ENCODE results near the gene CREBBP. TPM values are rescaled to one million over a fixed set of nuclear protein-coding genes. Genes with fewer than 3 reads are reported as not detected.

The CREBBP gene
- total RNA-seq, 4 donors from 2014 or later: 76.3 to 152 (median 105) TPM

DNA sequence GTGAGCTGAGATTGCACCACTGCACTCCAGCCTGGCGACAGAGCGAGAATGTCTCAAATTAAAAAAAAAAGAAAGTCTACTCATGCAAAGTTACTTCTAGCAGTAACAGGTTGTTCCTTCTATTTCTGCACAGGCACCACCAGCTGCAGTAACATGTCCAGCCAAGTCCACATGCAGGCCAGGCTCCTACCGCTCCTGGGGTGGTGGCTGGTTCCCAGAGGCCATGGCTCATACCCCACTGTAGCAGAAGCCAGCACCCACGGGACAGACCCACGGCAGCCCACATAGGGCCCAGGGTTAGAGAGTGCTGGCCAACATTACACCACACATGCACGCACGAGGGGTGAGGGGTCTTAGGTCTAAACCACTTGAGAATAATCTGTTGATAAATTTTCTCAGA is 136.5 kb downstream of the CREBBP start:
- no peak overlapping the region for H3K27ac ChIP-seq
- no peak overlapping the region for H3K4me3 ChIP-seq
- H3K4me1 ChIP-seq: no peaks in the 10 kb centered on the region
- DNase-seq (ENCODE audit: low spot score in 2 of 2): no peak
- no peaks in the 10 kb centered on the region for H3K27me3 ChIP-seq
- H3K9me3 ChIP-seq: no peaks in the 10 kb centered on the region
- 94% methylated on average over 7 of the region's 7 CpGs for WGBS
- TF ChIP-seq POLR2AphosphoS5 (IDR thresholded peaks at IDR 0.05) (no peak), POLR2A (IDR thresholded peaks at IDR 0.05) (no peak), EP300 (IDR thresholded peaks at IDR 0.05) (no peak)
- TF ChIP-seq, protein P1, sequence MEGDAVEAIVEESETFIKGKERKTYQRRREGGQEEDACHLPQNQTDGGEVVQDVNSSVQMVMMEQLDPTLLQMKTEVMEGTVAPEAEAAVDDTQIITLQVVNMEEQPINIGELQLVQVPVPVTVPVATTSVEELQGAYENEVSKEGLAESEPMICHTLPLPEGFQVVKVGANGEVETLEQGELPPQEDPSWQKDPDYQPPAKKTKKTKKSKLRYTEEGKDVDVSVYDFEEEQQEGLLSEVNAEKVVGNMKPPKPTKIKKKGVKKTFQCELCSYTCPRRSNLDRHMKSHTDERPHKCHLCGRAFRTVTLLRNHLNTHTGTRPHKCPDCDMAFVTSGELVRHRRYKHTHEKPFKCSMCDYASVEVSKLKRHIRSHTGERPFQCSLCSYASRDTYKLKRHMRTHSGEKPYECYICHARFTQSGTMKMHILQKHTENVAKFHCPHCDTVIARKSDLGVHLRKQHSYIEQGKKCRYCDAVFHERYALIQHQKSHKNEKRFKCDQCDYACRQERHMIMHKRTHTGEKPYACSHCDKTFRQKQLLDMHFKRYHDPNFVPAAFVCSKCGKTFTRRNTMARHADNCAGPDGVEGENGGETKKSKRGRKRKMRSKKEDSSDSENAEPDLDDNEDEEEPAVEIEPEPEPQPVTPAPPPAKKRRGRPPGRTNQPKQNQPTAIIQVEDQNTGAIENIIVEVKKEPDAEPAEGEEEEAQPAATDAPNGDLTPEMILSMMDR (IDR thresholded peaks at IDR 0.05): no peak
- H3K36me3 ChIP-seq: peaks cover 98% of the 10 kb centered on the region

DNA sequence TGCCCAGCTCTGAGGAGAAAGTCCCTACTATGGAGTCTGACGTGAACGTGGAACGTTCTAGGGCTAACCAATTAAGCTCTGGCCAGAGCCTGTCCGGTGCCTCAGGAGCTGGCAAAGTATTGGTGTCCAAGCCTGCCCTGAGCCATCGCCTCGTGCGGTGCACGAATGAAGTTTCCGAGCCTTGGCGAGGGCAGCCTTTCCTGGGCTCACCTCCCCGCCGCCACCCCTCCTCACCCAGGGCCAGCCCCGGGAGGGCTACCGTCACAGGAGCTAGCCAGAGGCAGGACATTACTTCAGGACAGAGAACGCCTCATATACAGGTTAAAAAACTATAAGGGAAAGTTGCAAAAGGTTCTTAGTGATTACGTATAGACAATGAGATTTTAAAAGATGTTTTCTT is 139.6 kb downstream of the CREBBP start:
- WGBS: 91% methylated on average over 8 of the region's 16 CpGs
- H3K27ac ChIP-seq: no peak overlapping the region
- no peaks in the 10 kb centered on the region for H3K27me3 ChIP-seq
- no peak for DNase-seq (ENCODE audit: low spot score in 2 of 2)
- no peaks in the 10 kb centered on the region for H3K4me1 ChIP-seq
- peaks cover 98% of the 10 kb centered on the region for H3K36me3 ChIP-seq
- H3K9me3 ChIP-seq: no peaks in the 10 kb centered on the region
- no peak overlapping the region for H3K4me3 ChIP-seq
- no peak for TF ChIP-seq POLR2A (IDR thresholded peaks at IDR 0.05)
- no peak for TF ChIP-seq POLR2AphosphoS5 (IDR thresholded peaks at IDR 0.05)
- TF ChIP-seq, protein P1 (IDR thresholded peaks at IDR 0.05): no peak
- TF ChIP-seq EP300 (IDR thresholded peaks at IDR 0.05): no peak

DNA sequence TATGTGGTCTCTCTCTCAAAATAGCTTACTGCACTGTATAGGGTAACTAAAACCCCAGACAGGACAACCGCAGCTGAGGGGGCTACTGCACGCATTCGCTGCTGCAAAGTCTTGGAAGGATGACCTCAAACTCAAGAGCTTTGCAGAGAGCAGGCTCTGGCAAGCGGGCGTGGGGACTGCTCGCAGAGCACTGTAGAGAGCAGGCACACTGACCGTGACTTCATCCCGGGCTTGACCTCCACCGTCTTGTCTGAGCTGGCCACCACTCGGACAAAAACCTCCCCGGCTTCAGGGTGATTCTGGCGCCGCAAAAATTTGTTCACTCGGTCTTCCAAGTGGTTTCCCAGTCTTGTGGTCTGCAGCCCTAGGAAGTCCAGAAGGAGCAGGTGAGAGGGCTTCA is 140.3 kb downstream of the CREBBP start:
- no peaks in the 10 kb centered on the region for H3K9me3 ChIP-seq
- peaks cover 100% of the 10 kb centered on the region for H3K36me3 ChIP-seq
- H3K27ac ChIP-seq: no peak overlapping the region
- TF ChIP-seq EP300 (IDR thresholded peaks at IDR 0.05) (no peak), POLR2AphosphoS5 (IDR thresholded peaks at IDR 0.05) (no peak), POLR2A (IDR thresholded peaks at IDR 0.05) (no peak)
- TF ChIP-seq, protein P1 (IDR thresholded peaks at IDR 0.05): no peak
- H3K4me3 ChIP-seq: no peak overlapping the region
- no peaks in the 10 kb centered on the region for H3K27me3 ChIP-seq
- H3K4me1 ChIP-seq: no peaks in the 10 kb centered on the region
- WGBS: 94% methylated on average over 14 of the region's 14 CpGs
- peak in 1 of 2 donors; percentile 36 for DNase-seq (ENCODE audit: low spot score in 2 of 2)

DNA sequence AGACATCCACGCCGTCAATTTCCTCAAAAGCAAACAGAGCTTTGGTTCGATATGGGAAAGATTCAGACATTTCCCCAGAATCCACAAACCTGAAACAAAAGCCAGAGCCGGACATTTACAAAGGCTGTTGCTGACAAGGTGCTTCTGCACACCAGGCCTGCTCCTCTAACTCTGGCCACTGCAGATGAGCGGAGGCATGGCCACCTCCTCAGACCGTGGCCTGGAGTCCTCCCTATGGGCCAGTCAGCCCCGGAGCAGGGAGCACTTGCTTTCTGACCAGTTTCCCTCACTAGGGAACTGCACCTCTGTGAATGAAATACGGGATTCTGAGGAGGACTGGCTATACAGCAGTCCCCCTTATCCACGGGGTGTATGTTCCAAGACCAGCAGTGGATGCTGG is 140.9 kb downstream of the CREBBP start:
- peaks cover 100% of the 10 kb centered on the region for H3K36me3 ChIP-seq
- H3K27me3 ChIP-seq: no peaks in the 10 kb centered on the region
- H3K9me3 ChIP-seq: no peaks in the 10 kb centered on the region
- no peaks in the 10 kb centered on the region for H3K4me1 ChIP-seq
- no peak for DNase-seq (ENCODE audit: low spot score in 2 of 2)
- no peak overlapping the region for H3K4me3 ChIP-seq
- TF ChIP-seq EP300 (IDR thresholded peaks at IDR 0.05): no peak
- 93% methylated on average over 9 of the region's 9 CpGs for WGBS
- no peak overlapping the region for H3K27ac ChIP-seq

DNA sequence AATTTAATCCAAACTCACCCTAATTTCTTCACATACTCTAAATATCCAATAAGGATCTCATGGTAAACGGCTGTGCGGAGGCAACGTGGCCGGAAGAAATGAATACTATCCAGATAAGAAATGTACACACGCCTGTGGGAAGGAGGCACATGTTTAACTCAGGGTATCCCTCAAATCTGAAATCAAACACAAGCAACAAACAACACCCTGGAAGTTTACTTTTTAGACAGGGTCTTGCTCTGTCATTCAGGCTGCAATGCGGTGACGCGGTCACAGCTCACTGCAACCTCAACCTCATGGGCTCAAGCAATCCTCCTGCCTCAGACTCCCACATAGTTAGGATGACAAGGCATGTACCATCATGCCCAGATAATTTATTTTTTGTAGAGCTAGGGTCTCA is 142.0 kb downstream of the CREBBP start:
- no peak overlapping the region for H3K27ac ChIP-seq

More for the DNA sequence above, 142.0 kb downstream of the CREBBP start:
- no peak overlapping the region for H3K4me3 ChIP-seq
- H3K36me3 ChIP-seq: peaks cover 100% of the 10 kb centered on the region
- no peaks in the 10 kb centered on the region for H3K27me3 ChIP-seq
- WGBS: 98% methylated on average over 8 of the region's 8 CpGs
- H3K9me3 ChIP-seq: no peaks in the 10 kb centered on the region
- TF ChIP-seq EP300 (IDR thresholded peaks at IDR 0.05) (no peak), POLR2AphosphoS5 (IDR thresholded peaks at IDR 0.05) (no peak), POLR2A (IDR thresholded peaks at IDR 0.05) (no peak)
- TF ChIP-seq, protein P1 (IDR thresholded peaks at IDR 0.05): no peak
- no peaks in the 10 kb centered on the region for H3K4me1 ChIP-seq
- no peak for DNase-seq (ENCODE audit: low spot score in 2 of 2)

Measured in suprapubic skin (tissue), 4 donors.